ENCODE data around the gene KIAA2012.

The KIAA2012 gene

GRCh38 chr2:202149155-202149762 is 76.2 kb downstream of the KIAA2012 start:
- no peak for DNase-seq (ENCODE audit: insufficient read length, low spot score)
- no peak for FAIRE-seq
- TF ChIP-seq POLR2A (IDR thresholded peaks at IDR 0.05; ENCODE audit: low read depth, low read length), result no peak

GRCh38 chr2:202149936-202150335 is 76.9 kb downstream of the KIAA2012 start:
- FAIRE-seq, result no peak
- no peak for TF ChIP-seq POLR2A (IDR thresholded peaks at IDR 0.05; ENCODE audit: low read depth, low read length)
- DNase-seq (ENCODE audit: insufficient read length, low spot score), result no peak

GRCh38 chr2:202152104-202152715 is 79.2 kb downstream of the KIAA2012 start:
- DNase-seq (ENCODE audit: insufficient read length, low spot score) (no peak), FAIRE-seq (no peak)
- no peak for TF ChIP-seq POLR2A (IDR thresholded peaks at IDR 0.05; ENCODE audit: low read depth, low read length)

GRCh38 chr2:202154613-202155012 is 81.6 kb downstream of the KIAA2012 start:
- no peak for DNase-seq (ENCODE audit: insufficient read length, low spot score)
- no peak for TF ChIP-seq POLR2A (IDR thresholded peaks at IDR 0.05; ENCODE audit: low read depth, low read length)
- FAIRE-seq, result no peak

- no peak for TF ChIP-seq POLR2A (IDR thresholded peaks at IDR 0.05; ENCODE audit: low read depth, low read length)
- no peak for FAIRE-seq
- no peak for DNase-seq (ENCODE audit: insufficient read length, low spot score)
Measured at GRCh38 chr2:202157211-202157990, 84.3 kb downstream of the KIAA2012 start.

- no peak for DNase-seq (ENCODE audit: insufficient read length, low spot score)
Measured at GRCh38 chr2:202158796-202159195, 85.7 kb downstream of the KIAA2012 start.

GRCh38 chr2:202161151-202161835 is 88.2 kb downstream of the KIAA2012 start:
- no peak for TF ChIP-seq POLR2A (IDR thresholded peaks at IDR 0.05; ENCODE audit: low read depth, low read length)
- DNase-seq (ENCODE audit: insufficient read length, low spot score) (no peak), FAIRE-seq (peak; percentile 85)

More at GRCh38 chr2:202158796-202159195, 85.7 kb downstream of the KIAA2012 start:
- TF ChIP-seq POLR2A (IDR thresholded peaks at IDR 0.05; ENCODE audit: low read depth, low read length), result no peak
- no peak for FAIRE-seq

- no peak for TF ChIP-seq POLR2A (IDR thresholded peaks at IDR 0.05; ENCODE audit: low read depth, low read length)
- no peak for DNase-seq (ENCODE audit: insufficient read length, low spot score)
- FAIRE-seq, result no peak
Measured at GRCh38 chr2:202164411-202164810, 91.4 kb downstream of the KIAA2012 start.

GRCh38 chr2:202165208-202165607 is 92.2 kb downstream of the KIAA2012 start:
- no peak for FAIRE-seq
- DNase-seq (ENCODE audit: insufficient read length, low spot score), result no peak
- TF ChIP-seq POLR2A (IDR thresholded peaks at IDR 0.05; ENCODE audit: low read depth, low read length), result no peak

GRCh38 chr2:202165945-202166344 is 92.9 kb downstream of the KIAA2012 start:
- FAIRE-seq (no peak), DNase-seq (ENCODE audit: insufficient read length, low spot score) (no peak)

GRCh38 chr2:202169131-202169530 is 96.1 kb downstream of the KIAA2012 start:
- DNase-seq (ENCODE audit: insufficient read length, low spot score), result no peak
- no peak for TF ChIP-seq POLR2A (IDR thresholded peaks at IDR 0.05; ENCODE audit: low read depth, low read length)
- no peak for FAIRE-seq

More at GRCh38 chr2:202165945-202166344, 92.9 kb downstream of the KIAA2012 start:
- no peak for TF ChIP-seq POLR2A (IDR thresholded peaks at IDR 0.05; ENCODE audit: low read depth, low read length)

GRCh38 chr2:202169832-202170424 is 96.9 kb downstream of the KIAA2012 start:
- no peak for FAIRE-seq
- DNase-seq (ENCODE audit: insufficient read length, low spot score), result no peak
- no peak for TF ChIP-seq POLR2A (IDR thresholded peaks at IDR 0.05; ENCODE audit: low read depth, low read length)

GRCh38 chr2:202171241-202171825 is 98.3 kb downstream of the KIAA2012 start:
- FAIRE-seq (no peak), DNase-seq (ENCODE audit: insufficient read length, low spot score) (no peak)
- TF ChIP-seq POLR2A (IDR thresholded peaks at IDR 0.05; ENCODE audit: low read depth, low read length), result no peak
